Anterior cingulate cortex (tissue), 58 donors: Measurements from ENCODE around the gene EFNA4.

Experiments
- DNase-seq, 58 donors: peaks; one replicate each; lab custom pipeline; 2025; lab: John Stamatoyannopoulos, UW

Gene EFNA4, protein sequence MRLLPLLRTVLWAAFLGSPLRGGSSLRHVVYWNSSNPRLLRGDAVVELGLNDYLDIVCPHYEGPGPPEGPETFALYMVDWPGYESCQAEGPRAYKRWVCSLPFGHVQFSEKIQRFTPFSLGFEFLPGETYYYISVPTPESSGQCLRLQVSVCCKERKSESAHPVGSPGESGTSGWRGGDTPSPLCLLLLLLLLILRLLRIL

GRCh38 chr1:155063550-155064110 lies at the start of gene EFNA4:
TSS of gene EFNA4 (plus strand) at chr1:155063740. CDS start at chr1:155063824, 84 bp downstream.
- DNase-seq: peak in 47 of 58 donors; percentile 15 to 78 (median 48)

DNA sequence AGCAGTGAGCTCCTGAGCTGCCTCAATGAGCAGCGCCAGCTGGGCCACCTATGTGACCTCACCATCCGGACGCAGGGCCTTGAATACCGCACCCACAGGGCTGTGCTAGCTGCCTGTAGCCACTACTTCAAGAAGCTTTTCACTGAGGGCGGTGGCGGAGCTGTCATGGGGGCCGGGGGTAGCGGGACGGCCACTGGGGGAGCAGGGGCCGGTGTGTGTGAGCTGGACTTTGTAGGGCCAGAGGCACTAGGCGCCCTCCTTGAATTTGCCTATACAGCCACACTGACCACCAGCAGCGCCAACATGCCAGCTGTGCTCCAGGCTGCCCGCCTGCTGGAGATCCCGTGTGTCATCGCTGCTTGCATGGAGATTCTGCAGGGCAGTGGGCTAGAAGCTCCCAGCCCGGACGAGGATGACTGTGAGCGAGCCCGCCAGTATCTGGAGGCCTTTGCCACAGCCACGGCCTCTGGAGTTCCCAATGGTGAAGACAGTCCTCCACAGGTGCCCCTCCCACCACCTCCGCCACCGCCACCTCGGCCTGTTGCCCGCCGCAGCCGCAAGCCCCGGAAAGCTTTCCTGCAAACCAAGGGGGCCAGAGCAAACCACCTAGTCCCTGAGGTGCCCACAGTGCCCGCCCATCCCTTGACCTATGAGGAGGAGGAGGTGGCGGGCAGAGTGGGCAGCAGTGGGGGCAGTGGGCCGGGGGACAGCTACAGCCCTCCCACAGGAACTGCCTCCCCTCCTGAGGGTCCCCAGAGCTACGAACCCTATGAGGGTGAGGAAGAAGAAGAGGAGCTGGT lies 48.6 kb upstream of the EFNA4 start:
- DNase-seq: no peak

GRCh38 chr1:155015527-155016230 lies 47.9 kb upstream of the EFNA4 start:
- no peak for DNase-seq

GRCh38 chr1:155016231-155016831 lies 47.2 kb upstream of the EFNA4 start:
- no peak for DNase-seq

GRCh38 chr1:155017041-155017945 lies 46.2 kb upstream of the EFNA4 start:
- peak in 55 of 58 donors; percentile 32 to 88 (median 77) for DNase-seq

DNA sequence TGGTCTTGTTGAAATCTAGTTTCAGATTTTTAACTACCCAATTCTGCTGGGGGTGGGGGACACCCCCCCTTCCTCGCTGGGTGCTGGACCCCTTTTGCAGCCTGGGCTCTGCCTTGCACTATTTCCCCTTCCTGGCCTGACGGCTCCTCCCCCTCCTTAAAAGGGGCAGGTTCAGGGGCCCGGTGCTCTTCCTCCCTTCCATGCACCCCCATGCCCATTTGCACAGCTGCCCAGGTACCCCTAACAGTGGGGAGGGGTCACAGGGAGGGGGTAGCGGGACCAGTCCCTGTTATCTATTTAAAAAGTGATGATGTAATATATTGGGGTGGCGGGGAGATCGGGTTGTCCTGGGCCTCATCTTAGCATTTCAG lies 45.6 kb upstream of the EFNA4 start:
- DNase-seq: no peak

- DNase-seq: no peak
These were observed 44.8 kb upstream of the EFNA4 start for GRCh38 chr1:155018617-155019348.

- no peak for DNase-seq
These were observed 43.9 kb upstream of the EFNA4 start for GRCh38 chr1:155019377-155020245.

DNA sequence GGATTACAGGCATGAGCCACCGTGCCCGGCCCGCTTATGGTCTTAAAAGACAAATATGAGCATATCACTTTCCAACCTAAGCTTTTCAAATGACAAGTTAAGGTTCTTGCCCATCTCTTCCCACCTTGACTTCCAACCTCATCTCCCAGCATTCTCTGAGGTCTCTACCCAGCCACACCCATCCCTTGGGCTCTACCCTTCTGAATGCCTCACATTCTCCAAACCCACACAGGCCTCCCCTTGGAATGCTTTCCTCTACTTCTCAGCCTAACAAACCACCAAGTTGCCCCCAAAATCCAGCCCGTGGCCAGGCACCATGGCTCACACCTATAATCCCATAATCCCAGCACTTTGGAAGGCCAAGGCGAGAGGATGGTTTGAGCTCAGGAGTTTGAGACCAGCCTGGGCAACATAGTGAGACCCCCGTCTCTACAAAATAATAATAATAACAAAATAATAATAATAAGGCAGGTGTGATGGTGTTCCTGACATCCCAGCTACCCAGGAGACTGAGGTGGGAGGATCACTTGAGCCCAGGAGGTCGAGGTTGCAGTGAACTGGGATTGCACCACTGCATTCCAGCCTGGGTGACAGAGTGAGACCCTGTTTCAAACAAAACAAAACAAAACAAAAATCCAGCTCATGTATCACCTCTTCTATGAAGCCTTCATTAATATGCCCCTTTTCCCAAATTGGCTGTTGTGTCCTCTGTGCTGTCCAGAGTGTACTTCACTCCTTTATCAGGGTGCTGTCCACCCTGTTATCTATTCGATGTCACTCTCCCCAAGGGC lies 41.2 kb upstream of the EFNA4 start:
- DNase-seq: no peak

DNA sequence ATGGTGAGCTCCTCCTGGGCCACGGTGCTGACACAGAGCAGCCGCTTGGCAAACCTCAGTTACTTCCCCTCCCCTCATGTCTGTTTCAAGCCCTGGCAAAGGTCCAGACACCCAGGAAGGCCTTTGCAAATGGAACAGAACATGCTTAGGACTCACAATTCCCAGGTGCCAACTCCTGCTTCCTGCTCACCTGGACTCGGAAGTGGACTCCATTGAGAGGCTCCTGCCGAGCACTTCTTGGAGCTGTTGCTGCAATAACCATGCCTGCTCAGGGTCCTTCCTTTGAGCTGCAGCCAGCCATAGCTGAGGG lies 40.7 kb upstream of the EFNA4 start:
- DNase-seq: no peak

GRCh38 chr1:155023627-155024026 lies 39.9 kb upstream of the EFNA4 start:
- no peak for DNase-seq

DNA sequence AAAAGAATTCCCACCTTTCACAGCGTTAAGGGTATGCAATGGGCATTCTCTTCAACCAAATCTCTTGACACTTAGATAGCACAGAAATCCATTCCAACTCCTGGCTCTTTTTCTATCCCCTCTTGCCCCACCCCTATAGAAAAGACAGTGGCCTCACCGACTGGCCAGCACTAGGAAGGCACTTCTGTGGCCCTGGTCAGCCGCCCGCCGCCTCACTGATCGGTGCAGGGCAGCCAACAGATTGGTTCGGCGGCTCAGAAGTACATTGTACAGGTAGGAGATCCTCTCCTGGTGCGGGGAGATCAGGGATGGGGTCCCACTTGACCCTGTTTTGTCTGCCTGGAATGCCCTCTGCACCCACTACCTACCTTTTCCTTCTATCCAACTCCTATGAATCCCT lies 39.2 kb upstream of the EFNA4 start:
- no peak for DNase-seq

DNA sequence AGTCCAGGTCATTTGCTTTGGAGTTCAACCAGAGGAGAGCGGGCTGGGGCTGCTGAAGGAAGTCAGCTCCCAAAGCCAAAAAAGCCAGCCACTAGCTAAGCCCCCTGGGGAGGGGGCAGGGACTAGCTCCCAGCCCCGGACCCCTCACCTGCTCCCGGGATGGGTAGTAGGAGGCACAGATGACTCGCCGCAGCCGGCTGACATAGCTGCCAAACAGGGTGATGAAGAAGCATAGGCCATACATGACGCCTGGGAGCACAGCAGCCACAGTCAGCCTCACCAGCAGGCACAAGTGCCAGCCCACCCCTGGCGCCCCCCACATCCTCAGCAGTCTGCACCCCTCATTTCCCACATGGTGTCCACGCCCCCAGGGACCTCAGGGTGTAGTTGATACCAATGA lies 37.4 kb upstream of the EFNA4 start:
- no peak for DNase-seq

DNA sequence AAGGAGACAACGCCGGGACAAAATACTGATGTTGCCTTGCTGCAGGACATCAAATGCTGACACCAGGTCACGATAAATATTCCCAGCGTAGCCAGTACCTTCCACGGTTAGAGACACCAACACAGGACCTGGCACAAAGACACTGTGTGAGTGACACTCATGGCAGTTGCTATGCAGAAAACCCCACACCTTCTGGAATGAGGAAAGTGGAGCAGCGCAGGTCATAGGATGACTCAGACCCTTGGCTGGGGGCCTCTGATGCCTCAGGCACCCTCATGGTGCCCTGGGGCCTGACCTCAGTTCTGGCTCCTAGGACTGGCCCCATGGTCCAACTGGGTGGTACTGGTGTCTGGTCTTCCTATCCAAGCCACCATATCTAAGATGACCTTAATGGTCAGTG lies 37.0 kb upstream of the EFNA4 start:
- DNase-seq: no peak

DNA sequence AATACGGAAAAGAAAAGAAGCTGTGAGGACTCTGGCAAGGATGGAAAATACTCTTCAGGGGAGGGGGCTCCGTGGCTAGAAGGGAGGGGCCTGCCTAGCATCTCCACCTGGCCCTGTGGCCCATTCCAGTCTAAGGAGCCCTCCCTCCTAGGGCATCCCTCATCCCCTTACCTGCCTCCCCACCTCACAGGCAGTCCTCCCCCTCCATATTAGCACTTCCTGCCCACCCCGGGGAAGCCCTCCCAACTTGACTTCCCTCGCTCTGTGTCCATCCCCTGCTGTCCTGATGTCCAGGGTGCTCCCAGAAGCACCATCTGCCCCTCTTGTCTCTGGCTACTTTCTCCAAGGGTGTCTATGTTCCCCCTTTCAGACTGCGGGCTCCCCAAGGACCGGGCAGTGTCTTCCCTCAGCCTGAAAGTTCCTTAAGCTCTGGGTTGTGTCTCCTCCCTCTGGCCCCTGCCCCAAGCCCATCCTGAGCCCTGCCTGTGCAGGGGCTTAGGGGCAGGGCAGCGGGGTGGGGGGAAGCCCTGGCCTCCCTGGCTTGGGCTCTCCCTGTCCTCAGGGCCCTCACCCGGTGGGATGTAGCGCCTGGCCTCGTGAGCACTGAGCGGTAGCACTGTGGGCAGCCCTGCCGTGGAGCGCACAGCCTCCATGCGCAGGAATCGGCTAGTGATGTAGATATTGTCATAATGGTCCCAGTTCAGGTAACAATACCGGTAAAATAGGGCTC lies 33.9 kb upstream of the EFNA4 start:
- DNase-seq: no peak

- DNase-seq: peak in 1 of 58 donors; percentile 12
These were observed 33.2 kb upstream of the EFNA4 start for GRCh38 chr1:155030243-155030795.
